Fibroblast of lung (primary cell): ENCODE results near the gene COL2A1.

Experiments used
- CTCF ChIP-seq, 2 donors: IDR thresholded peaks in 1 of 2; conservative IDR thresholded peaks in 1 of 2; 1 replicate in 1 of 2; 2 replicates in 1 of 2; pipeline ENCODE4 v1.5.1; 2011 to 2012; ENCODE audit warnings: low read length in 2 of 2, control low read depth in 1 of 2, inconsistent platforms in 1 of 2, low read depth in 1 of 2, mild to moderate bottlenecking in 1 of 2
- EZH2 ChIP-seq: IDR thresholded peaks from 2 replicates; pipeline ENCODE4 v1.5.1; 2012; ENCODE audit warnings: low read length, control low read depth, mild to moderate bottlenecking; ENCODE audit errors: missing control alignments

- TF ChIP-seq CTCF (conservative IDR thresholded peaks at IDR 0.05 in 1 of 2, IDR thresholded peaks at IDR 0.05 in 1 of 2; ENCODE audit: low read depth in 1 of 2, low read length in 2 of 2) = no peak
- TF ChIP-seq EZH2 = no peak
Observed at GRCh38 chr12:47941475-47941780, 62.8 kb downstream of the COL2A1 start.
